GM12873 (cell line): Measurements from ENCODE around the gene ADPRH.

Source experiments
- TF ChIP-seq, protein P1 (sequence below): IDR thresholded peaks from 2 replicates; pipeline ENCODE4 v1.5.1; 2012; ENCODE audit warnings: low read depth, mild to moderate bottlenecking, moderate library complexity, low read length, control low read depth; ENCODE audit not compliant: insufficient read depth; ENCODE audit errors: missing control alignments

The ADPRH gene

DNA sequence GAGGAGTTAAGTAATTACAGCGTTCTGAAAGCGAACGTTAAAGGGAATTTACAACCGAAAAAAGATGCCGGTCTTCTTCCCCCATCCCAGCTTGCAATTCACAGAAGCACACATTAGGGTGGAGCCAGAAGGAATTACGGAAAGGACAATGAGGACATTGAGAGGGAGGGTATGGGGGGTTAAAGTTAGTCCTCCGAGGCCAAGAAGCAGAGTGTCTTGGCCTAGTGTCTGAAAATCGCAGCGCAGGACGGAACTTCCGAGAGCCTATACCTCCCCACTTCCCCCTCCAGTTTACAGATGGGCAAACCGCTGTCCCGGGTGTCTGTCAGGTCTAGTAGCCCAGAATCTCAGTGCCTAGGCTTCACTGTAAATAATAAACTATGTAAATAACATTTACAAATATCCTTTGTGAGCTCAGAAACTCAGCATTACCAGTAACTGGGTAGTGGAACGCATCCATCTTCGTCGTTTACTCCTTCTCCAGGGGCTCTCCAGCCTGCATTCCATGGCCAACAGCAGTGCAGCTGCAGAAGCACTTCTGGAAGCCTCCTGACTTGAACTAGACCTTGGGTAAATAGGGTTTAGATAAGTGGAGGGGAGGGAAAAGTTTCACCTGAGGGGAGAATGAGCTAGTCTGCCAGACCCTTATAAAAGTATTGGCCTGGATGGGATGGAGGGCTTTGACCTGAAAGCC, 922 bp downstream of the ADPRH start:
- TF ChIP-seq, protein P1, sequence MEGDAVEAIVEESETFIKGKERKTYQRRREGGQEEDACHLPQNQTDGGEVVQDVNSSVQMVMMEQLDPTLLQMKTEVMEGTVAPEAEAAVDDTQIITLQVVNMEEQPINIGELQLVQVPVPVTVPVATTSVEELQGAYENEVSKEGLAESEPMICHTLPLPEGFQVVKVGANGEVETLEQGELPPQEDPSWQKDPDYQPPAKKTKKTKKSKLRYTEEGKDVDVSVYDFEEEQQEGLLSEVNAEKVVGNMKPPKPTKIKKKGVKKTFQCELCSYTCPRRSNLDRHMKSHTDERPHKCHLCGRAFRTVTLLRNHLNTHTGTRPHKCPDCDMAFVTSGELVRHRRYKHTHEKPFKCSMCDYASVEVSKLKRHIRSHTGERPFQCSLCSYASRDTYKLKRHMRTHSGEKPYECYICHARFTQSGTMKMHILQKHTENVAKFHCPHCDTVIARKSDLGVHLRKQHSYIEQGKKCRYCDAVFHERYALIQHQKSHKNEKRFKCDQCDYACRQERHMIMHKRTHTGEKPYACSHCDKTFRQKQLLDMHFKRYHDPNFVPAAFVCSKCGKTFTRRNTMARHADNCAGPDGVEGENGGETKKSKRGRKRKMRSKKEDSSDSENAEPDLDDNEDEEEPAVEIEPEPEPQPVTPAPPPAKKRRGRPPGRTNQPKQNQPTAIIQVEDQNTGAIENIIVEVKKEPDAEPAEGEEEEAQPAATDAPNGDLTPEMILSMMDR = peak; percentile 22

DNA sequence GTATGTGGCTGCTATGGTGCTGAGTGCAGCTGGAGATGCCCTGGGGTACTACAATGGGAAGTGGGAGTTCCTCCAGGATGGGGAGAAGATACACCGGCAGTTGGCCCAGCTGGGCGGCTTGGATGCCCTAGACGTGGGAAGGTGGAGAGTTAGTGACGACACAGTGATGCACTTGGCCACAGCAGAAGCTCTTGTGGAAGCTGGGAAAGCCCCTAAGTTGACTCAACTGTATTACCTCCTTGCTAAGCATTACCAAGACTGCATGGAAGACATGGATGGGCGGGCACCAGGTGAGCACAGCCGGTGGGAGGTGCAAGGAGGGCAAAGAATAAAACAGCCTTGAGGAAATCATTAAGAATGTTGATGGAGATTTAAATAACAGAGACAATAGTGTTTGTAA, 2.9 kb downstream of the ADPRH start:
- TF ChIP-seq, protein P1 = no peak

DNA sequence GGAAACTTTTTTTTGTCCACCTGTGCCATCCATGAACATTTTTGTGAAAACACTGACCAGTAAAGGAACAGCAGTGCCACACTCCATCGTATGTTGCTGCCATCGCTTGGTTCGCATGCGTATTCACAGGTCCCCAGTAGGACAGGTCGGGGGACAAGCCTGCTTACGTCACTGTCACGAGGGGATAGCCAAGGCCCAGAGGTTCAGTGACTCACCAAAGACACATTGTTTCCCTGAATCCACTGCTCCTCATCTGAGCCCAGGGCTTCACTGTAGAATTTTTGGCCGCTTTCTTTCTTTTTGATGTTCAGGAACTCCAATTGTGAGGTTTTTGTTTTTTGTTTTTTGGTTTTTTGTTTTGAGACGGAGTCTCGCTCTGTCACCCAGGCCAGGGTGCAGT, 5.9 kb downstream of the ADPRH start:
- TF ChIP-seq, protein P1 = no peak

DNA sequence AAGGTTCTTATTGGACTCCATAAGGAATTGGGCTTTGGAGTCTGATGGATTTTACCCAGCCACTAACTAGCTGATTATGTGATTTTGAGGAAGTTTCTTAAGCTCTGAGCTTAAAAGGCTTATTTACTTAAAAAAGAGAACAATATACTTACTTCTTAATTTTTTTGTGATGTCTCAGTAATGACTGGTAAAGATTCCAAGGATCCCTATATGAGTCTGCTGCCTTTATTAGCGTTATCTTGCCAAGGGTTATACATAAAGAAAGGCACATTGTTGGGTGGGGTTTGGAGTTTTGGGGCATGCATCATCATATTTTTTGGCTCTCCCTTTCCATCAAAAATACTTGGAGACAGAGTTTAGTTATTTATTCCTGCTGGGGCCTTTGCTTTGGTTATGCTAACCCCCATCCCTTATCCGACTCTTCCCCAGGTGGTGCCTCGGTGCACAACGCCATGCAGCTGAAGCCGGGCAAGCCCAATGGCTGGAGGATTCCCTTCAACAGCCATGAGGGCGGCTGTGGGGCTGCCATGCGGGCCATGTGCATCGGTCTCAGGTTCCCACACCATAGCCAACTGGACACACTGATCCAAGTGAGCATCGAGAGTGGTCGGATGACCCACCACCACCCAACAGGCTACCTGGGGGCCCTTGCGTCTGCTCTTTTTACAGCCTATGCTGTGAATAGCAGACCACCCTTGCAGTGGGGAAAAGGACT, 6.7 kb downstream of the ADPRH start:
- TF ChIP-seq, protein P1 = no peak

DNA sequence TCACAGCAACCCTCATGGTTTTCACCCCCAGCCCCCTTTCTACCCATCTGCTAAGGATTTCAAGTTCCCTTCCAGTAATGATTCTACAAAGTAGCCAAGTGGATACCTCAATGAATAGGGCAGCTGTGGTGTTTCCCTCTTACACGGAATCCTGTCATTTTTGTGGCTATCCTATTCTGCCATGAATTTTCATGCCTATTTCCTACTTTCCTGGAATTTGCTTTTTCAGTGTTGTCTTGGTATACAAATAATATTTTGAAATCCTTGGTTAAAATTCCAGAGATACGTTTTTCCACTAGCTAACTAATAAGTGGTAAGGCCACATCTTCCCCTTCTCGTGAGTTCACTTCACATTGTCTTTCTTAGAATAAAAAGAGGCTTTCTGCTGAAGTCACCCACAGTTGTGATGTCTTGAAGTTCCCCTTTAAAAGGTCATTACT, 7.5 kb downstream of the ADPRH start:
- TF ChIP-seq, protein P1 = no peak

DNA sequence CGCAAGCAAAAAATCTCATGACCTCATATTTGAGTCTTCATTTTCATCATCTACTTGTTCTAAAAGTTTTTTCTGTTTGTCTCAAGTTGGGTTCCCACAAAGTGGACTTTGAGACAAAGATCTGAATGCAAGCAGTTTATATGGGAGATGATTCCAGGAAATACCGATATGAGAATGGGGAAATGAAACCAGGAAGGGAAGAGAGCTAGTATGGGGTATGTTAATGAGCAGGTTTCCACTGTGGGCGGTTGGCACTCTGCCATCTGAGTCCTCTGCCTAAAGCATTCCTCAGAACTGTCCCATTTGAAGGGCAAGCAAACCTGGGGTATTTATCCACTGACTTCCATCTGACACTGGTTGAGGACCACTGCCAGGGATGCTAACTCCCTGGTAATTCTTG, 8.8 kb downstream of the ADPRH start:
- TF ChIP-seq, protein P1 = no peak

DNA sequence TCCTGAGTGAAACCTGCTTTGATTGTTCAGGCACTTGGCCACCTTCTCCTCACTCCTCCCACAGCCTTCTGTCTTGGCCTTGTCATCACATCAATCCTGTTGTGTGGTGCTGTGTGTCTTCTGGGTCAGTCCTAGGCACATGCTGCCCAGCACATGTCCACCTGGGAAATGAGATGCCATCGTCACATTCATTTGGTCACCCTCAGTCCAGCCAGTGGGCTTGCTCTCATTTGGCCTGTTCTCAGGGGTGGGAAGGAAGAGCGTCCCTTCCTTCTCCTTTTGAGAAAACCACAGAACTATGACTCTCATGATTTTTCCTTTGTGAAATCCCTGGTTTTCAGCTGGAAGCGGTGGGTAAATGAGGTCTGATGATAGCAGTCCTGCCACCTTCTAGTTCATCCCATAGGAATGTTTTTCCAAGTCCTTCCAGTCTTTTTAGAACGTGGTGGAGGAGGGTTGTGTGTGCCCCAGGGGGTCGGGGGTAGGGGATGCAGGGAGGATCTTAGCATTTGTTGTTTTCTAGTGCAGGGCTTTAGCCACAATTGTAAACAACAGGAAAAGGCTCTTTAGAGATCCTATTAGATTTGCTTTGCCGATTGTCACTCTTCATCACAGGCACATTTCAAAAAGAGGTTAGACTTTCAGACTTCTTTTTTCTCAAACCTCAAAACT, 9.9 kb downstream of the ADPRH start:
- TF ChIP-seq, protein P1 = no peak
